ENCODE results near the gene TSEN54. TPM values are rescaled to one million over a fixed set of nuclear protein-coding genes. Genes with fewer than 3 reads are reported as not detected.

Gene TSEN54
- total RNA-seq, 2 donors from 2014 or later, result 63.8 to 123 TPM

- H3K27me3 ChIP-seq, result no peaks in the 10 kb centered on the region
- H3K4me3 ChIP-seq, result peak overlapping the region; percentile 24 to 66
- H3K4me1 ChIP-seq, result peaks cover 56% of the 10 kb centered on the region
- H3K36me3 ChIP-seq (replicated peaks in 1 of 2; ENCODE audit: insufficient read depth in 1 of 2, low read depth in 2 of 2), result no peaks in the 10 kb centered on the region
- peak overlapping the region; percentile 83 to 96 (median 92) for H3K27ac ChIP-seq
- DNase-seq, result peak in 3 of 4 donors; percentile 29 to 45 (median 42)
- H3K9me3 ChIP-seq, result no peaks in the 10 kb centered on the region
- TF ChIP-seq POLR2A (IDR thresholded peaks at IDR 0.05) (peak in 2 of 3 donors; percentile 27 to 53), CTCF (IDR thresholded peaks at IDR 0.05) (no peak)
- 21 to 24% methylated on average over 7 to 13 of the region's 13 CpGs for WGBS, 2 donors
- ATAC-seq, result no peak
- intact Hi-C loops (cut with DNase I), result no loop called here
Observed at GRCh38 chr17:75526555-75527270, 10.4 kb downstream of the TSEN54 start.

DNA sequence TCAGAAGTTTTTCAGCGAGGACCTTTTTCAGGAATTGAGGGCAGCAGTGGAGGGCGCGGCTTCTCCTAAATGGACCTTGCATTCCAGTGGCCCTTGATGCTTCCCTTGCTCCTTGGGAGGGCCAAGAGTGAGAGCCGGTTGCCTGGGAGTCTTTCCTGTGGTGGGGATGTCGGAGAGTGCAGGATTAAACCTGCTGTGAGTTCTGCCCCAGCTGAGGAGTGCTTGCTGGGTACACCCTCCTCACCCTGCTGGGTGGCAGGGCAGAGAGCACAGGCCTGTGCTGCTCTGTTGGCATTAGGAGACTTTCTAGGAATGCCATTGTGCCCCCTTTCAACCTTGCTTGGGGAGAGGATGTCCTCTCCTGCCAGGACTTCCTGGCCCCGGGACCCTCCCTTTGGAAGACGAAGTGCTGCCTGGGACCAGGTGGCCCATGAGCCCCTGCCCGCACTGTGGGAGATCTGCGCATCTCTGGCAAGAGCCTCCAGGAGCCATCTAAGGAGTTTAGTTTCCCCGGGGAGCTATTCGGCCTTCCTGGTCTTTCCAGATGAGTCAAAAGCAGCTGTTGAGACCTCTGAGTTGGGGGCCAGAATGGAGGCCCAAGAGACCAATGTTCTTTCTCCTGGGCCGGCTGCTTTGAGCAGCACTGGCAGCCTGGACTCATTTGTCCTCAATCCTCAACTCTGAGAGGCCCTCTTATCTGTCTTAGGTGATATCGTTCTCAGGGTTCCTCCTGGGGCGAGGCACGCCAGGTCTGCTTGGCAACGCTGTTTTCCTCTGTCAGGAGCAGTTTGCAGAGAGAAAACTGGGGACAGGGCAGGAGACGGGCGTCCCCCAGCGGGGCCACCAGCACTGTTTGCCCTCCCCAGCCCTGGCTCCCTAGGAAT is 14.8 kb downstream of the TSEN54 start:
- no peak for TF ChIP-seq CTCF (IDR thresholded peaks at IDR 0.05)
- TF ChIP-seq POLR2A (IDR thresholded peaks at IDR 0.05), result no peak
- H3K9me3 ChIP-seq, result no peaks in the 10 kb centered on the region
- intact Hi-C loops (cut with DNase I), result no loop called here
- H3K4me1 ChIP-seq, result peaks cover 78% of the 10 kb centered on the region
- no peaks in the 10 kb centered on the region for H3K27me3 ChIP-seq
- H3K36me3 ChIP-seq (replicated peaks in 1 of 2; ENCODE audit: insufficient read depth in 1 of 2, low read depth in 2 of 2), result no peaks in the 10 kb centered on the region
- DNase-seq (peak in 2 of 4 donors; percentile 32 to 49), ATAC-seq (no peak)
- 54 to 67% methylated on average over 17 to 19 of the region's 19 CpGs for WGBS, 2 donors
- H3K4me3 ChIP-seq, result no peak overlapping the region
- H3K27ac ChIP-seq, result peak overlapping the region in 2 of 4 donors; percentile 3 to 62

GRCh38 chr17:75531721-75532072 is 15.4 kb downstream of the TSEN54 start:
- WGBS, 2 donors, result 50 to 60% methylated on average over 1 to 7 of the region's 7 CpGs
- intact Hi-C loops (cut with DNase I), result no loop called here
- Histone ChIP-seq H3K9me3 (no peaks in the 10 kb centered on the region), H3K4me3 (no peak overlapping the region), H3K36me3 (replicated peaks in 1 of 2; ENCODE audit: insufficient read depth in 1 of 2, low read depth in 2 of 2) (no peaks in the 10 kb centered on the region), H3K27ac (peak overlapping the region in 2 of 4 donors; percentile 3 to 62), H3K4me1 (peaks cover 79% of the 10 kb centered on the region), H3K27me3 (no peaks in the 10 kb centered on the region)
- no peak for DNase-seq
- TF ChIP-seq CTCF (IDR thresholded peaks at IDR 0.05), result no peak
- TF ChIP-seq POLR2A (IDR thresholded peaks at IDR 0.05), result no peak
- no peak for ATAC-seq

- no peaks in the 10 kb centered on the region for H3K27me3 ChIP-seq
- TF ChIP-seq CTCF (IDR thresholded peaks at IDR 0.05) (no peak), POLR2A (IDR thresholded peaks at IDR 0.05) (no peak)
- no peaks in the 10 kb centered on the region for H3K36me3 ChIP-seq (replicated peaks in 1 of 2; ENCODE audit: insufficient read depth in 1 of 2, low read depth in 2 of 2)
- WGBS, 2 donors, result 54 to 78% methylated on average over 8 to 15 of the region's 15 CpGs
- H3K9me3 ChIP-seq, result no peaks in the 10 kb centered on the region
- DNase-seq (peak in 1 of 4 donors; percentile 25), ATAC-seq (no peak)
- intact Hi-C loops (cut with DNase I), result no loop called here
- H3K27ac ChIP-seq, result peak overlapping the region in 2 of 4 donors; percentile 49 to 62
- H3K4me1 ChIP-seq, result peaks cover 77% of the 10 kb centered on the region
- H3K4me3 ChIP-seq, result no peak overlapping the region
Observed at GRCh38 chr17:75535119-75535537, 18.8 kb downstream of the TSEN54 start.
